ENCODE measurements around the gene MID2. TPM values are rescaled to one million over a fixed set of nuclear protein-coding genes. Genes with fewer than 3 reads are reported as not detected.

Gene MID2
- total RNA-seq, result 7.5 and 14.1 TPM in 2 replicates

GRCh38 chrX:107825698-107826237 lies at the start of gene MID2:
Gene MID2, plus strand, starts transcription at chrX:107825866. Its CDS starts 561 bp downstream, at chrX:107826427.

GRCh38 chrX:107777536-107777832 lies 48.2 kb upstream of the MID2 start, which contains the start of gene NCBP2L:
Gene NCBP2L, plus strand, starts transcription at chrX:107777733. Its CDS starts 16,488 bp downstream, at chrX:107794221.

Other genes starting within 250 kb of the MID2 start
- gene PRPS1, start 197.4 kb upstream of the MID2 start, total RNA-seq, result 17.8 and 27.5 TPM in 2 replicates
- gene TSC22D3, start 50.1 kb upstream of the MID2 start, total RNA-seq, result 29.1 and 70.4 TPM in 2 replicates
- not detected in 2 replicates for gene NCBP2L, start 48.1 kb upstream of the MID2 start, total RNA-seq
- not detected in 2 replicates for gene TEX13B, start 156.5 kb downstream of the MID2 start, total RNA-seq
- gene VSIG1, start 219.2 kb downstream of the MID2 start, total RNA-seq, result 0.68 and 0.70 TPM in 2 replicates

All from hair follicular keratinocyte (primary cell).